WTC11 (cell line): ENCODE results near the gene CAPN9. TPM values are rescaled to one million over a fixed set of nuclear protein-coding genes. Genes with fewer than 3 reads are reported as not detected.

Experiments used
- ATAC-seq: fragments of 200-7000 bp; cut with Tn5 transposase; 2 replicates; pipeline ENCODE4 v1.10.0; 2021; ENCODE audit warnings: mild to moderate bottlenecking, moderate library complexity
- CTCF ChIA-PET: fragments of 300-600 bp; sonication (Branson Sonifier 250); formaldehyde crosslinking; loops from one replicate; lab custom pipeline; 2021; ENCODE audit warnings: antibody characterized with exemption; lab: Charles Lee
- POLR2A ChIA-PET: fragments of 350-600 bp; sonication (Branson Sonifier 250); formaldehyde crosslinking; loops from one replicate; lab custom pipeline; 2021; ENCODE audit warnings: antibody characterized with exemption; lab: Charles Lee
- DNase-seq: peaks from one replicate; pipeline ENCODE4 v3.0.0; 2021; ENCODE audit warnings: low spot score
- H3K27ac Mint-ChIP-seq: 2 replicates; pipeline ENCODE4 v1.8.0; 2021; ENCODE audit warnings: mixed read lengths
- H3K27me3 Mint-ChIP-seq: 2 replicates; pipeline ENCODE4 v1.8.0; 2021; ENCODE audit warnings: low read depth, mild to moderate bottlenecking, moderate library complexity, mixed read lengths
- H3K36me3 Mint-ChIP-seq: 2 replicates; pipeline ENCODE4 v1.8.0; 2021; ENCODE audit warnings: mixed read lengths
- H3K4me1 Mint-ChIP-seq: 2 replicates; pipeline ENCODE4 v1.8.0; 2022; ENCODE audit warnings: mixed read lengths
- H3K4me3 Mint-ChIP-seq: 2 replicates; pipeline ENCODE4 v1.8.0; 2021; ENCODE audit warnings: mild to moderate bottlenecking, moderate library complexity, mixed read lengths
- H3K9me3 Mint-ChIP-seq: 2 replicates; pipeline ENCODE4 v1.8.0; 2021; ENCODE audit warnings: mixed read lengths
- ATF6 ChIP-seq: sonication (generic); formaldehyde crosslinking; IDR thresholded peaks from 2 replicates; pipeline ENCODE4 v1.8.1; 2023; ENCODE audit warnings: mild to moderate bottlenecking, missing genetic modification reagents
- E2F1 ChIP-seq: sonication (generic); formaldehyde crosslinking; IDR thresholded peaks from 2 replicates; pipeline ENCODE4 v1.8.0; 2022; ENCODE audit warnings: mild to moderate bottlenecking, missing genetic modification reagents
- ESRRA ChIP-seq: sonication (generic); formaldehyde crosslinking; IDR thresholded peaks from 2 replicates; pipeline ENCODE4 v1.8.1; 2022; ENCODE audit warnings: mild to moderate bottlenecking, missing genetic modification reagents, borderline replicate concordance
- GABPB1 ChIP-seq: sonication (generic); formaldehyde crosslinking; IDR thresholded peaks from 2 replicates; pipeline ENCODE4 v1.8.1; 2023; ENCODE audit warnings: mild to moderate bottlenecking, missing genetic modification reagents
- HMGA2 ChIP-seq: fragments of 250-450 bp; sonication (Bioruptor Pico); IDR thresholded peaks from 2 replicates; pipeline ENCODE4 v1.4.0; 2021; ENCODE audit warnings: mild to moderate bottlenecking, moderate library complexity
- IRF1 ChIP-seq: sonication (generic); formaldehyde crosslinking; IDR thresholded peaks from 2 replicates; pipeline ENCODE4 v1.8.0; 2023; ENCODE audit warnings: missing genetic modification reagents
- NFATC4 ChIP-seq: fragments of 250-450 bp; sonication (Bioruptor Pico); IDR thresholded peaks from 2 replicates; pipeline ENCODE4 v1.9.0; 2021; ENCODE audit warnings: mild to moderate bottlenecking
- NFE2L1 ChIP-seq: sonication (generic); formaldehyde crosslinking; IDR thresholded peaks from 2 replicates; pipeline ENCODE4 v1.8.1; 2023; ENCODE audit warnings: missing genetic modification reagents
- NR1H2 ChIP-seq: sonication (generic); formaldehyde crosslinking; IDR thresholded peaks from 2 replicates; pipeline ENCODE4 v1.9.0; 2021; ENCODE audit warnings: mild to moderate bottlenecking, moderate library complexity, missing genetic modification reagents
- PRDM15 ChIP-seq: sonication (generic); formaldehyde crosslinking; IDR thresholded peaks from 2 replicates; pipeline ENCODE4 v1.8.0; 2022; ENCODE audit warnings: missing genetic modification reagents
- STAT6 ChIP-seq: sonication (generic); formaldehyde crosslinking; conservative IDR thresholded peaks from 2 replicates; pipeline ENCODE4 v1.8.1; 2023; ENCODE audit warnings: mild to moderate bottlenecking, low read depth, missing genetic modification reagents, moderate library complexity
- TCF7 ChIP-seq: sonication (generic); formaldehyde crosslinking; IDR thresholded peaks from 2 replicates; pipeline ENCODE4 v1.8.0; 2022; ENCODE audit warnings: mild to moderate bottlenecking, low read depth, missing genetic modification reagents, moderate library complexity
- TEAD4 ChIP-seq: sonication (generic); formaldehyde crosslinking; IDR thresholded peaks from 2 replicates; pipeline ENCODE4 v1.8.0; 2022; ENCODE audit warnings: mild to moderate bottlenecking, missing genetic modification reagents
- ZNF317 ChIP-seq: sonication (generic); formaldehyde crosslinking; IDR thresholded peaks from 2 replicates; pipeline ENCODE4 v1.8.1; 2023; ENCODE audit warnings: low read depth, mild to moderate bottlenecking, moderate library complexity, missing genetic modification reagents, borderline replicate concordance
- ZSCAN18 ChIP-seq: fragments of 250-450 bp; sonication (Bioruptor Pico); IDR thresholded peaks from 2 replicates; pipeline ENCODE4 v2.1.2; 2022; ENCODE audit warnings: mild to moderate bottlenecking, moderate library complexity
- total RNA-seq: library from RNA; stranded (reverse); gene quantifications from 3 replicates; pipeline ENCODE4 v1.2.3, GENCODE V29; 2021

CAPN9 gene
- total RNA-seq, 1 experiment from 2014 or later = not detected

- Mint-ChIP-seq H3K27ac (no peak overlapping the region), H3K4me1 (no peaks in the 10 kb centered on the region), H3K36me3 (no peaks in the 10 kb centered on the region), H3K4me3 (no peak overlapping the region), H3K9me3 (peaks cover 4% of the 10 kb centered on the region), H3K27me3 (peaks cover 37% of the 10 kb centered on the region)
- TF ChIP-seq NFATC4 (CRISPR knock-in tag) = no peak
- TF ChIP-seq ZSCAN18 (CRISPR knock-in tag) = no peak
- TF ChIP-seq ATF6 = no peak
- TF ChIP-seq NFE2L1 (CRISPR knock-in tag) = no peak
- no peak for TF ChIP-seq PRDM15
- no peak for TF ChIP-seq GABPB1 (CRISPR knock-in tag)
- TF ChIP-seq ESRRA = no peak
- CTCF ChIA-PET = no interaction called here
- DNase-seq = no peak
- POLR2A ChIA-PET = no interaction called here
- ATAC-seq = no peak
Measured at GRCh38 chr1:230804396-230804795, 57.2 kb downstream of the CAPN9 start.

GRCh38 chr1:230806552-230806951 is 59.4 kb downstream of the CAPN9 start:
- no peaks in the 10 kb centered on the region for H3K36me3 Mint-ChIP-seq
- no peak overlapping the region for H3K4me3 Mint-ChIP-seq
- DNase-seq (no peak), ATAC-seq (no peak)
- H3K9me3 Mint-ChIP-seq = peaks cover 6% of the 10 kb centered on the region
- H3K27me3 Mint-ChIP-seq = peaks cover 24% of the 10 kb centered on the region
- ChIA-PET POLR2A (no interaction called here), CTCF (interaction anchor here (1.1 kb wide), 1 partner anchor 9 kb away, joined by 3 read pairs; no protein-coding TSS in a partner anchor)
- H3K4me1 Mint-ChIP-seq = no peaks in the 10 kb centered on the region
- TF ChIP-seq ZNF317 (CRISPR knock-in tag) = no peak
- TF ChIP-seq E2F1 = no peak
- no peak for TF ChIP-seq TCF7
- no peak for TF ChIP-seq TEAD4 (CRISPR knock-in tag)
- no peak for TF ChIP-seq STAT6 (CRISPR knock-in tag)
- no peak for TF ChIP-seq HMGA2 (CRISPR knock-in tag)
- TF ChIP-seq NR1H2 (CRISPR knock-in tag) = no peak
- TF ChIP-seq IRF1 (CRISPR knock-in tag) = no peak
- H3K27ac Mint-ChIP-seq = no peak overlapping the region
